Hepatic stellate cell (primary cell): Measurements from ENCODE around the gene NLRP1.
A peak's percentile ranks its signal among the peaks of the same experiment; 100 is the strongest.

ENCODE experiments used
- DNase-seq: peaks from one replicate; pipeline ENCODE4 v3.0.0; 2011; ENCODE audit warnings: low spot score

The NLRP1 gene

DNA sequence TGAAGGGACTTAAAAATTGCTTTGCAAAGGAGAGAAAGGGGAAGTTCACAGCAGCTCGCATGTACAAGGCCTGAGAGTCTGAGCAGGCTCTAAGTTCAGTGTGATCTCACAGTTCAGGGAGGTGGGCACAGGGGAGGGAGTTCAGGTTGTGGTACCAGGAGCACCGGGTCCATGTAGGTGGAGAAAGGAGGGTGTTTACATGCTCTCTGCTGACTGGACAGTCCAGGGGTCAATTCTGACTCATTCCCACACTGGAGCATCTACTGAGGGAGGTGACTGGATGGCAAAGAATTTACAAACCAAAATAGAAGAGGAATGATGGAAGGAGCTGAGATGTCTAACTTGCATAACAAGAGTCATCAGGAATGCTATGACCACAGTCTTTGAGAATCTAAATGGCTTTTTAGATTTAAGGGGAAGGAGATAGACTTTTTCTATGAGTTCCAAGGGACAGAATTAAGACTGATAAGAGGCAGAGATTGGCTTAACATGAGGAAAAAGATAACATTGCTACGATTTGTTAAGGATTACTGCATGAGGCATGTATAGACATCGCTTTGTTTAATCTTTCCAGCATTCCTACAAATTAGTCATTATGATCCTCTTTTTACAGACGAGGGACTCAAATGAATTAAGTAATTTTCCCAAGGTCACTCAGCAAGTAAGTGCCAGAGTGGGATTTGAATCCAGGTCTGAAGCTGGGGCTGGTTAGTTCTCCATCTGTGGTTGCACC, 68.1 kb downstream of the NLRP1 start:
- peak; percentile 89 for DNase-seq

DNA sequence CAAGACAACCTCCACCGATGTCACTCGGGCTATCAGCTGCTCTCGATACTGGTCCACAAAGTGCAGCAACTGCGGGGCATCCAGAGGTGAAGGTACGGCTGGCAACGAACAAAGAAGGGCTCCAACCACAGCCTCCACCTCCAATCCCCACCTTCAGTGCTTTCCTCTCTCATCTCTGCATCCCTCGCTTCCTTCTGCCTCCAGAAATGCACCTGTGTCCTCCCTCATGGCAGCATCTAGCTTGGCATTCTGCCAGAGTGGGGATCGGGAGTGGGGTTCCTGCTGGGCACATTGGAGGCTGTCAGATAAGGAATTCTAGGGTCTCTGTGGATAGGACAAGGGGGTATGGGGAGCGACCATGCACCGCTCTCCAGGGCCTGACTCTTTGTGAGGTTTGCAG, 69.3 kb downstream of the NLRP1 start:
- no peak for DNase-seq

DNA sequence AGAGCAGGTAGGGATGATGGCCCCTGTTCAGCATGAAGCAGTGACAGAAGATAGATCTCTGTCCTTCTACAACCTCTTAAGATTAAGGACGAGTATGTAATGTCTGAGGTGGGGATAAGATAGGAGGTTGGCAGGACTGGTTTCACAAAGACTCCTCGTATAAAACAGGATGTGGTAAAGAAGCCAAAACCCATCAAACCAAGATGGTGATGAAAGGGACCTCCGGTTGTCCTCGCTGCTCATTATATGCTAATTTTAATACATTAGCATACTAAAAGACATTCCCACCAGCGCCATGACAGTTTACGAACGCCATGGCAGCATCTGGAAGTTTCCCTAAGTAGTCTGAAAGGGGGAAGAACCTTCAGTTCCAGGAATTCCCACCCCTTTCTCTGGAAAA, 70.7 kb downstream of the NLRP1 start:
- DNase-seq = no peak

DNA sequence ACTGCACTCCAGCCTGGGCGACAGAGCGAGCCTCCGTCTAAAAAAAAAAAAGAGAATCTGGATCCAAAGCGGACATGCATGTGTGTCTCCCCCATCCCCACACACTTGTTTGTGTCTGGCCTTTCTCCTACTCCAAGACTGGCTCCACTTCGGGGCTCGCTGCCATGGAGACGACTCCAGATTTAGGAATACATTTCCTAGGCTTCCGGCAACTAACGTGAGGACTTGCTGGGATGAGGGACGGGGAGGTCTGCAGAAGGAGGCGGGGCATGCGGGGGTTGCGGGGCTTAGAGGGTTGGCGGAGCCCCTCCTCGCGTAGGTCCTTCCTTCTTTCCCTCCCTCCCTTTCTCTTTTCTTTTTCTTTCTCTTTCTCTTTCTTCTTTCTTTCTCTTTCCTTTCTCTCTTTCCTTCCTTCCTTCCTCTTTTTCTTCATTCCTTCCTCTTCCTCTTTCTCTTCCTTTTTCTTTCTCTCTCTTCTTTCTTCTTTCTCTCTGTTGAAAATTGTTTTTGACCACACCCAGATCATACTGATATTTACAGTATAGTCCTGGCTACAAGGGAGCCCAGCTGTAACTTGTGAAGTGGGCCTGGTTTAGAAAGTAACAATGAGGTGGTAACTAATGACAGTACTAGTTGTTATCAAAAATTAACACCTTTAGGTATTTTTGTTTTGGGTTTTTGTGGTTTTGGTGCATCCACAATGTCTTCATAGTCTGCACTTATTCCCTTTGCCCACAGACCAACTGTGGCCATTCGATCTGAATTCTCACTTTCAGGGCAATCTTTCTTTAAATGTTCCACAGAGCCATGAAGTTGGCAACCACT, 72.7 kb downstream of the NLRP1 start:
- DNase-seq = peak; percentile 41

GRCh38 chr17:5510771-5511170, 73.5 kb downstream of the NLRP1 start:
- DNase-seq = no peak

- no peak for DNase-seq
Measured at GRCh38 chr17:5509482-5509881, 74.8 kb downstream of the NLRP1 start.

DNA sequence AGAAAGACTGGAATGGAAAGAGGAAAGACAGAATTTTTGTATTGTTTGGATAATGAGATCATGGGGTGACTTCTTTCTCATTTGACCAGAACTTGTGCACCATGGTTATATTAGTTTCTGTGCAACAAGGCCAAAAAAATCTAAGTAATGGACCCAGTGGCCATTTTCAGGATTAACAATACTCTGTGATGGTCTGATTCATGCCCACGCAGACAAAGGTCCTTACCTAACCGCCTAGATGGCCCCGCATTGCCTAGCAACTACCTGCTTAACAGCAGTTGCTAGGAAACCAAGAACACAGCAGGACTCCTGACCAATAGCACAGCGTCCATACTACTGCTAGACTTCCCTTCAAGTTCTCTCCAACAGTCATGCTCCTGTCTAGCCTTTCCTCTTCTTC, 75.5 kb downstream of the NLRP1 start:
- peak; percentile 38 for DNase-seq

DNA sequence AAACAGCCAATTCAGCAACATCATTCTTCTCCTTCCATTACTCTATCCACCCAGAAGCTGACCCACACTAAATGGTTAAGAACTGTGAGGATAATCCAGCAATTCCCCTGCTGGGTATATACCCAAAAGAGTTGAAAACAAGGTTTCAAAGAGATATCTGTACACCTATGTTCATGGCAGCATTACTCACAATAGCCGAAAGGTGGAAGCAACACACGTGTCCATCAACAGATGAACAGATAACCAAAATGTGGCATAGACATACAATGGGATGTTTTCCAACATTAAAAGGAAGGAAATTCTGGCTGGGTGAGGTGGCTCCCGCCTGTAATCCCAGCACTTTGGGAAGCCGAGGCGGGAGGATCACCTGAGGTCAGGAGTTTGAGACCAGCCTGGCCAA, 78.0 kb downstream of the NLRP1 start:
- DNase-seq = no peak

DNA sequence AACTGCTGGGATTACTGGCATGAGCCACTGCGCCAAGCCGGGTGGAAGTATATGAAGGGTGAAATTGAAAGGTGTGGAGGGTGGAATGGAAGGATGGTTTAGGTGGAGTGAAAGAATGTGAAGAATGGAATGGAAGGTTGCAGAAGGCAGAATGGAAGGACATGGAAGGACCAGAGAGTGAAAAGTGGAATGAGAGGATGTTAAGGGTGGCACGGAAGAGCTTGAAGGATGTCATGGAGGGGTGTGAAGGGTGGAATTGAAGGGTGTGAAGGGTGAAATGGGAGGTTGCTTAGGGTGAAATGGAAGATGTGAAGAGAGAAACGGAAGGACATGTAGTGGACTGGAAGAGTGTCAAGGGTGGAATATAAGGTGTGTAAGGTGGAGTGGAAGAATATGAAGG, 81.8 kb downstream of the NLRP1 start:
- no peak for DNase-seq

- no peak for DNase-seq
Measured at GRCh38 chr17:5501685-5502084, 82.6 kb downstream of the NLRP1 start.

- DNase-seq = peak; percentile 91
Measured at GRCh38 chr17:5500589-5501391, 83.5 kb downstream of the NLRP1 start.

DNA sequence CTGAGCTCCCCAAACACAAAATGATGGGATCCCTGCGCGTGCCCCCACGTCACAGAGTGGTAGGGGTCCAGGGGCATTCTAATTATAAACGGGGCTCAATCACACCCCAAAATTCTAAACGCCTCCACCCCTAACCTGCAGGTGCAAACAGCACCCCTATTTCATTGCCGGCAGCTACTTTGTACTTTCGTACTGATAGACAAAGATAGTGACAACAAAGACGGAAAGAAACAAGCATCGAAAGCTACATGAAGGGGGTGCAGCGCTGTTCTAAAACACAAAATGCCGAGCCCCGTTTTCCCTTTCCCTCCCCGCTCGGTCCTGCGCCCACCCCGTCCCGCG, 84.1 kb downstream of the NLRP1 start:
- DNase-seq = no peak

DNA sequence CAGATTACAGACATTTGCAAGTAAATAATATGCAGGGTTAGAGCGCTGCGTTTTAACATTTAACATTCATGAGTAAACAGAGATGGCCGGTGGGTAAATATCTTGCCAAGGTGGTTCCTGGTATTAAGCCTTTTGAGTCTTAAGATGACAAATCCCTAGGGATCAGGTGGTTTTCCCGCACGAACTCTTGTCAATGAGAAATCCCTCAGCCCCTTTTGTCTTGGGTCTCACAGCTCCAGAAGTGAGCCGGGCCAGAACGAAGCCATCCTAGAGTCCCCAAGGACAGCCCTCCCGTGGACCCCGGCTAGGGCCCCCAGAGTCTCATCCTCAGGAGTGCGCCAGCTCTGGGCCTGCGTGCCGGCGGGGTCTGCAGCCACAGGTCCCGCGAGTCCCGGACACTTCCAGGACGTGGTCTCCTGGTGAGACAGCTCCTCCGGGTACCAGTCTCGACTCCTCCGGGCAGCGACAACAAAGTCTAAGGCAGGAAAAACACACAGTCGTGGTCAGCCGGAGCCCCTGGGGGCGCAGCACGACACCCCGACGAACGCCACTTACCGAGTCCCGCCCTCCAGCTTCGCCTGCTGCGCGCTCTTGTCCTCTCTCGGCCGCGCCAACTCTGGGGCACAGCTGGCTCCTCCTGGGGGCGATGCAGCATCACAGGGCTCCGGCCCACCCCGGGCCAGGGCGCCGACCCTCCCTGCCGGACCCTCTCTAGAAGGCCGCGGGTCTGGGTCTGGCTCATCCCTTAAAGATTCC, 84.7 kb downstream of the NLRP1 start:
- DNase-seq = no peak

GRCh38 chr17:5492970-5493369, 91.3 kb downstream of the NLRP1 start:
- no peak for DNase-seq

GRCh38 chr17:5488752-5489151, 95.6 kb downstream of the NLRP1 start:
- no peak for DNase-seq

- DNase-seq = peak; percentile 99
Measured at GRCh38 chr17:5486206-5487124, 97.8 kb downstream of the NLRP1 start, which contains the start of gene MIS12. Gene MIS12 (plus strand): TSS chr17:5486566. CDS start chr17:5488863, 2,297 bp downstream.

GRCh38 chr17:5485270-5486205, 98.8 kb downstream of the NLRP1 start, which contains the start of gene DERL2:
Gene DERL2 (minus strand): TSS chr17:5486178. CDS start chr17:5486161, 17 bp downstream.
- peak; percentile 49 for DNase-seq

GRCh38 chr17:5481451-5481850, 102.9 kb downstream of the NLRP1 start:
- no peak for DNase-seq

- no peak for DNase-seq
Measured at GRCh38 chr17:5480962-5481361, 103.3 kb downstream of the NLRP1 start.

- DNase-seq = no peak
Measured at GRCh38 chr17:5478992-5479391, 105.3 kb downstream of the NLRP1 start.
